Suprapubic skin (tissue), 3 donors: ENCODE data around the gene TTC24.

Experiments used
- POLR2A ChIP-seq, 2 donors: fragments of 450-650 bp; IDR thresholded peaks; one replicate each; pipeline ENCODE4 v1.6.1; 2017; ENCODE audit warnings: antibody characterized with exemption in 2 of 2, mild to moderate bottlenecking in 2 of 2, moderate library complexity in 2 of 2
- TF ChIP-seq, protein P1 (sequence below), 2 donors: fragments of 200-600 bp in 1 of 2; fragments of 450-650 bp in 1 of 2; sonication (generic) in 1 of 2; IDR thresholded peaks; one replicate each; pipeline ENCODE4 v1.5.1; 2016 to 2019; ENCODE audit warnings: antibody characterized with exemption in 2 of 2, mild to moderate bottlenecking in 1 of 2, moderate library complexity in 1 of 2

DNA sequence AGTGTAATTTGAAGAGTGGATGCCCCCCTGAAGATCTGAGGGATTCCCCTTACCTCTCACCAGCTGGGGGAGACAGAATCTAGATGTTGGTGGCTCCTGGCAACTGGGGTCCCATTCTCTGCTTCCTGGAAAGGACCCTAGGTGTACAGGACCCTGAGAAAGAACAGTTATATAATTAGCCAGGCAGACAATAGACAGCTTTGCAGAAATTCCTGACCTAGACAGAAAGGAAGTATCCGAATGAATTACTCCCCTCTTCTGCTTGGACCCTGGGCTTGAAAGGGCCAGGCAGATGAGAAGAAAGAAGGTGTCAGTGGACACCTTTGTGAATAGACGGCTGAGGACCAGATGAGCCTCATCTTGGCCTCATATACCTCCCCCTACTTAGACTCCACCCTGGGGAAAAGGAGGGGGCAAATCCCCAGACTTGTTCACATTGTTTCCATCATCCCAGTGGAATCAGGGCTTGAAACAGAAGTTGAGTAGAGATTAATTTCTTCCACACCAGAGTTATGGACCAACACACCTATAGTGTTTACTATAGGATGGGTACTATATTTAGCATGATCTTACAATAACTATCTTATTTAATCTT lies 5.4 kb upstream of the TTC24 start:
- TF ChIP-seq, protein P1, sequence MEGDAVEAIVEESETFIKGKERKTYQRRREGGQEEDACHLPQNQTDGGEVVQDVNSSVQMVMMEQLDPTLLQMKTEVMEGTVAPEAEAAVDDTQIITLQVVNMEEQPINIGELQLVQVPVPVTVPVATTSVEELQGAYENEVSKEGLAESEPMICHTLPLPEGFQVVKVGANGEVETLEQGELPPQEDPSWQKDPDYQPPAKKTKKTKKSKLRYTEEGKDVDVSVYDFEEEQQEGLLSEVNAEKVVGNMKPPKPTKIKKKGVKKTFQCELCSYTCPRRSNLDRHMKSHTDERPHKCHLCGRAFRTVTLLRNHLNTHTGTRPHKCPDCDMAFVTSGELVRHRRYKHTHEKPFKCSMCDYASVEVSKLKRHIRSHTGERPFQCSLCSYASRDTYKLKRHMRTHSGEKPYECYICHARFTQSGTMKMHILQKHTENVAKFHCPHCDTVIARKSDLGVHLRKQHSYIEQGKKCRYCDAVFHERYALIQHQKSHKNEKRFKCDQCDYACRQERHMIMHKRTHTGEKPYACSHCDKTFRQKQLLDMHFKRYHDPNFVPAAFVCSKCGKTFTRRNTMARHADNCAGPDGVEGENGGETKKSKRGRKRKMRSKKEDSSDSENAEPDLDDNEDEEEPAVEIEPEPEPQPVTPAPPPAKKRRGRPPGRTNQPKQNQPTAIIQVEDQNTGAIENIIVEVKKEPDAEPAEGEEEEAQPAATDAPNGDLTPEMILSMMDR (IDR thresholded peaks at IDR 0.05): no peak
- no peak for TF ChIP-seq POLR2A (IDR thresholded peaks at IDR 0.05)
